GM19099 (cell line): ENCODE measurements around the gene B4GAT1.

Experiments
- POLR2A ChIP-seq: IDR thresholded peaks from 3 replicates; pipeline ENCODE4 v1.6.1; 2011; ENCODE audit warnings: low read depth; ENCODE audit not compliant: insufficient read length; ENCODE audit errors: extremely low read depth

B4GAT1 gene

GRCh38 chr11:66365711-66366619, 18.5 kb upstream of the B4GAT1 start:
- TF ChIP-seq POLR2A, result no peak

GRCh38 chr11:66365166-66365565, 17.7 kb upstream of the B4GAT1 start:
- TF ChIP-seq POLR2A, result no peak

GRCh38 chr11:66363805-66364535, 16.5 kb upstream of the B4GAT1 start:
- no peak for TF ChIP-seq POLR2A

- no peak for TF ChIP-seq POLR2A
These were observed 15.8 kb upstream of the B4GAT1 start for GRCh38 chr11:66363187-66363601.

- no peak for TF ChIP-seq POLR2A
These were observed 15.2 kb upstream of the B4GAT1 start for GRCh38 chr11:66362481-66363147.

- no peak for TF ChIP-seq POLR2A
These were observed 14.1 kb upstream of the B4GAT1 start for GRCh38 chr11:66361502-66361941.

GRCh38 chr11:66360406-66361073, 13.1 kb upstream of the B4GAT1 start:
- no peak for TF ChIP-seq POLR2A

GRCh38 chr11:66359662-66360087, 12.2 kb upstream of the B4GAT1 start:
- no peak for TF ChIP-seq POLR2A

- TF ChIP-seq POLR2A, result no peak
These were observed 1.6 kb upstream of the B4GAT1 start for GRCh38 chr11:66349084-66349386.

GRCh38 chr11:66346476-66347424, 679 bp downstream of the B4GAT1 start:
- TF ChIP-seq POLR2A, result no peak

GRCh38 chr11:66345316-66345649, 2.1 kb downstream of the B4GAT1 start:
- TF ChIP-seq POLR2A, result no peak

- TF ChIP-seq POLR2A, result peak; percentile 95
These were observed 2.7 kb downstream of the B4GAT1 start, which contains the start of gene BRMS1 for GRCh38 chr11:66344550-66345315. Gene BRMS1 (minus strand): TSS chr11:66345104. CDS start chr11:66342234, 2,870 bp downstream.

GRCh38 chr11:66343176-66343575, 4.3 kb downstream of the B4GAT1 start:
- TF ChIP-seq POLR2A, result no peak

GRCh38 chr11:66341502-66342126, 5.8 kb downstream of the B4GAT1 start:
- TF ChIP-seq POLR2A, result no peak
